Measurements from ENCODE around the gene RIT1. TPM values are rescaled to one million over a fixed set of nuclear protein-coding genes. Genes with fewer than 3 reads are reported as not detected.
A peak's percentile ranks its signal among the peaks of the same experiment; 100 is the strongest.

Gene RIT1
- total and polyA plus RNA-seq, 2 of the 8 experiments (the other 6 are each of a cell fraction or from before 2014, with no cell fraction given) = 25.3 to 26.8 TPM

DNA sequence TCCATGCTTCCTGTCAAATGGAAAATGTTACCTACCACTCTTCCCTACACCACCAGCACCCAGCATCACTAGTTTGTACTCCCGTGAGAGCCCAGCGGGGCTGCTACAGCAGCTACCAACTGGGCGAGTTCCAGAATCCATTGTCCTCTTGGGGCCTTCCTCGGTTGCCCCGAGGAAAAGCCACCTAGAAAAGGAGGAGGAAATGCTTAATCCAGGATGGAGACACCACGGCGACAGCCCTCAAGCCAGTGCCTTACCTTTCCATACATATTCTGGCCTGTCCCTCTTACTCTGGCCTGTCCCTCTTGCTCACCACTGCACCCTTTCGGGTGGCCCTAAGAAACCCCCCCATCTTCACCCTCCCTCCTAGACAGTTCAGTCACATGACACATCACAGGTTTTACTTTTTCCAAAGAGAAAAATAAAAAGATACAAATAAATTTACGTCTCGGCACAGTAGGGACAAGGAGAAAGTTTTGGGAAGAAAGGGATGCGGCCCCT lies 478 bp downstream of the RIT1 start (continued):
- TF ChIP-seq, protein P1, sequence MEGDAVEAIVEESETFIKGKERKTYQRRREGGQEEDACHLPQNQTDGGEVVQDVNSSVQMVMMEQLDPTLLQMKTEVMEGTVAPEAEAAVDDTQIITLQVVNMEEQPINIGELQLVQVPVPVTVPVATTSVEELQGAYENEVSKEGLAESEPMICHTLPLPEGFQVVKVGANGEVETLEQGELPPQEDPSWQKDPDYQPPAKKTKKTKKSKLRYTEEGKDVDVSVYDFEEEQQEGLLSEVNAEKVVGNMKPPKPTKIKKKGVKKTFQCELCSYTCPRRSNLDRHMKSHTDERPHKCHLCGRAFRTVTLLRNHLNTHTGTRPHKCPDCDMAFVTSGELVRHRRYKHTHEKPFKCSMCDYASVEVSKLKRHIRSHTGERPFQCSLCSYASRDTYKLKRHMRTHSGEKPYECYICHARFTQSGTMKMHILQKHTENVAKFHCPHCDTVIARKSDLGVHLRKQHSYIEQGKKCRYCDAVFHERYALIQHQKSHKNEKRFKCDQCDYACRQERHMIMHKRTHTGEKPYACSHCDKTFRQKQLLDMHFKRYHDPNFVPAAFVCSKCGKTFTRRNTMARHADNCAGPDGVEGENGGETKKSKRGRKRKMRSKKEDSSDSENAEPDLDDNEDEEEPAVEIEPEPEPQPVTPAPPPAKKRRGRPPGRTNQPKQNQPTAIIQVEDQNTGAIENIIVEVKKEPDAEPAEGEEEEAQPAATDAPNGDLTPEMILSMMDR (IDR thresholded peaks at IDR 0.05; ENCODE audit: control extremely low read depth in 1 of 3, insufficient read depth in 1 of 3, low read depth in 1 of 3, low read length in 3 of 3) = peak in 1 of 3 experiments; percentile 7; a peak in 1 of 4 replicates
